Kidney epithelial cell (primary cell): ENCODE results near the gene PRIM1. TPM values are rescaled to one million over a fixed set of nuclear protein-coding genes. Genes with fewer than 3 reads are reported as not detected.

Experiments used
- DNase-seq: peaks from one replicate; pipeline ENCODE4 v3.0.0-alpha.2; 2010; ENCODE audit warnings: low read depth
- H3K27me3 ChIP-seq: 2 replicates; pipeline ENCODE4 v1.6.0; 2011; ENCODE audit warnings: low read length; ENCODE audit not compliant: control insufficient read depth, insufficient read depth
- H3K36me3 ChIP-seq: 2 replicates; pipeline ENCODE4 v1.5.1; 2011; ENCODE audit warnings: low read length; ENCODE audit not compliant: control insufficient read depth, insufficient read depth
- H3K4me3 ChIP-seq: 2 replicates; pipeline ENCODE4 v1.5.1; 2011; ENCODE audit warnings: low read depth, mild to moderate bottlenecking, control low read depth, low read length
- total RNA-seq: library from RNA; depleted of rRNA; stranded (reverse); fragments of >200 nt; gene quantifications from 2 replicates; pipeline ENCODE4 v1.2.3, GENCODE V29; 2015
- TF ChIP-seq, protein P1 (sequence below): IDR thresholded peaks from 2 replicates; pipeline ENCODE4 v1.5.1; 2011; ENCODE audit warnings: mild to moderate bottlenecking, moderate library complexity, low read length, control low read depth, inconsistent platforms; ENCODE audit not compliant: insufficient read depth, poor library complexity, severe bottlenecking

The PRIM1 gene
- total RNA-seq, 1 donor from 2014 or later: 4.5 TPM

DNA sequence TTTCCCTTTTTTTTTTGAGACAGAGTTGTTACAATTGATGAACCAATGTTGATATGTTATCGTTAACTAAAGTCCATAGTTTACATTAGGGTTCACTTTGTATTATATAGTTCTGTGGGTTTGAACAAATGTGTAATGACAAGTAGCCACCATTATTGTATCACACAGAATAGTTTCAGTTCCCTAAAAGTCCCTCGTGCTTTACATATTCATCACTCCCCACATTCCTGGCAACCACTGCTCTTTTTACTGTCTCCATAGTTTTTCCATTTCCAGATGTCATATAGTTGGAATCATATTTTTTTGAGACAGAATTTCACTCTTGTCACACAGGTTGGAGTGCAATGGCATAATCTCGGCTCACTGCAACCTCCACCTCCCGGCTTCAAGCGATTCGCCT is 23.5 kb upstream of the PRIM1 start:
- H3K36me3 ChIP-seq: no peaks in the 10 kb centered on the region
- H3K4me3 ChIP-seq: no peak overlapping the region
- TF ChIP-seq, protein P1, sequence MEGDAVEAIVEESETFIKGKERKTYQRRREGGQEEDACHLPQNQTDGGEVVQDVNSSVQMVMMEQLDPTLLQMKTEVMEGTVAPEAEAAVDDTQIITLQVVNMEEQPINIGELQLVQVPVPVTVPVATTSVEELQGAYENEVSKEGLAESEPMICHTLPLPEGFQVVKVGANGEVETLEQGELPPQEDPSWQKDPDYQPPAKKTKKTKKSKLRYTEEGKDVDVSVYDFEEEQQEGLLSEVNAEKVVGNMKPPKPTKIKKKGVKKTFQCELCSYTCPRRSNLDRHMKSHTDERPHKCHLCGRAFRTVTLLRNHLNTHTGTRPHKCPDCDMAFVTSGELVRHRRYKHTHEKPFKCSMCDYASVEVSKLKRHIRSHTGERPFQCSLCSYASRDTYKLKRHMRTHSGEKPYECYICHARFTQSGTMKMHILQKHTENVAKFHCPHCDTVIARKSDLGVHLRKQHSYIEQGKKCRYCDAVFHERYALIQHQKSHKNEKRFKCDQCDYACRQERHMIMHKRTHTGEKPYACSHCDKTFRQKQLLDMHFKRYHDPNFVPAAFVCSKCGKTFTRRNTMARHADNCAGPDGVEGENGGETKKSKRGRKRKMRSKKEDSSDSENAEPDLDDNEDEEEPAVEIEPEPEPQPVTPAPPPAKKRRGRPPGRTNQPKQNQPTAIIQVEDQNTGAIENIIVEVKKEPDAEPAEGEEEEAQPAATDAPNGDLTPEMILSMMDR: no peak
- no peak for DNase-seq
- H3K27me3 ChIP-seq: no peaks in the 10 kb centered on the region

DNA sequence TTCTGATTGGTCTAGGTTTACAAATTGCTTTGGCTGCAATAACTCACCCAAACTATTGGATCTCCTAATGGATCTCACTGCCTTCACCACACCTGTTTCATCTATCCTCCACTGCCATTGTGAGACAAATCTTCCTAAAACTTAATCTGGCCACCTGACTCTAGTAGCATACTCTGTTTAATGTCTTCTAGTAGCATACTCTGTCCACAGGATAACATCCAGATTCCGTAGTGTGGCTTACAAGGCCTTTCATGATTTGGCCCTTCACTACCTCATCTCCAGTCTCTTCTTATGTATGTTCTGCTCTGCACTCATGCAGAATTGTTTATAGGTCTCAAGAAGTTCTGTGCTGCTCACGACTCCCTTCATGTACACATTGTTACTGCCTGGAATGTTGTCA is 21.0 kb upstream of the PRIM1 start:
- TF ChIP-seq, protein P1: no peak
- no peaks in the 10 kb centered on the region for H3K27me3 ChIP-seq
- no peak for DNase-seq
- H3K4me3 ChIP-seq: no peak overlapping the region
- H3K36me3 ChIP-seq: no peaks in the 10 kb centered on the region

DNA sequence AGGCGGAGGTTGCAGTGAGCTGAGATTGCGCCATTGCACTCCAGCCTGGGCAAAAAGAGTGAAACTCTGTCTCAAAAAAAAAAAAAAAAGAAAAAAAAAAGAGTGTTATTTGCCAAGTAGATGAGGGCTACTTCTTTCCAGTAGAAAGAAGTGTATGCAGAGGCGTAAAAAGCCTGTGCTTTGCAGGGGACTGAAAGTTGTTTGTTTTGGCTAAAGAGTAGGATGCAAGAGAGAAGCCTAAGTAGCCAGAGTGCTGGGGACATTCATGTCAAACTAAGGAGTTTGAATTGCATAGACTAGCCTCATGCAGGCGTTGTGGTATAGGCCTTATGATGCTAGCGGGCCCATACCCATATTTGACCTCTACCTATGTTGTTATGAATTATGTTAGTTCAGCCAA is 20.5 kb upstream of the PRIM1 start:
- H3K4me3 ChIP-seq: no peak overlapping the region
- no peaks in the 10 kb centered on the region for H3K27me3 ChIP-seq
- H3K36me3 ChIP-seq: no peaks in the 10 kb centered on the region
- DNase-seq: no peak
- TF ChIP-seq, protein P1: no peak

DNA sequence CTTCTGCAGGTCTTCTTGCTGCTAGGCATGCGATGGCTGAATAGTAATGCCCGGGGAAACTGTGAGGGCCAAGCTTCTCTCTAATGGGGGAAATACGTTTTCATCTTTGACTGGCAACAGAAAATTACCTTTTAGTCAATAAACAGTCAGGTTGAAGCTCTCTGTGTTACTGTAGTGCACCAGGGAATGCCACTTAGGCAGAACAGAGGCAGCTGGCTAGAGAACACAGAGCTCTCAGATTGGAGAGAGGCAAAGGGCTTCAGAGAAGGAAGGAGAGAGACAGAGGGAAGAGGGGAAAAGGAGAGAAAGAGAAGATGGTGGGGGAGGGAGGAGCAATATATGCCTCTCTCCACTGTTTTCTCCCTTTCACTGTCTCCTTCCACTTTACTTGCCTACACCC is 17.7 kb upstream of the PRIM1 start:
- H3K36me3 ChIP-seq: no peaks in the 10 kb centered on the region
- TF ChIP-seq, protein P1: no peak
- no peak overlapping the region for H3K4me3 ChIP-seq
- DNase-seq: no peak
- no peaks in the 10 kb centered on the region for H3K27me3 ChIP-seq

DNA sequence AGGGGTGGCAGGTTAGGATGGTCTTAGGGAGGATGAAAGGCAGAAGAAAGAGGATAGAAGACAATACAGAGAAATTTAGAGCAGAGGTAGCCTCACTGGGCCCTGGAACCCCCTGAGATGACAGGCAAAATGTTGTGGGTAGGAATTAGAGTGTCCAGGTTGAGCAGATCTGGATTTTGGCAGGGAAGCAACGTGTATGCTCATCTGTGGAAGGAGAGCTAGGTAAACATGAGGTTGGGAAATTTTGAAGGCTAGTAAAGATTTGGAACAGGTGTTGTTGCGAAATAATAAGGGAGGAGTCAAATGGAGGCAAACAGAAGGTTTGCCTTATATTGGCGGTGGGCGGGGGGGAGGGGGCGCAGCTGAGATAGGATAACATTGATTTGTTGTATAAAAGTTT is 16.3 kb upstream of the PRIM1 start:
- TF ChIP-seq, protein P1: no peak
- Histone ChIP-seq H3K36me3 (no peaks in the 10 kb centered on the region), H3K4me3 (no peak overlapping the region), H3K27me3 (no peaks in the 10 kb centered on the region)
- no peak for DNase-seq

DNA sequence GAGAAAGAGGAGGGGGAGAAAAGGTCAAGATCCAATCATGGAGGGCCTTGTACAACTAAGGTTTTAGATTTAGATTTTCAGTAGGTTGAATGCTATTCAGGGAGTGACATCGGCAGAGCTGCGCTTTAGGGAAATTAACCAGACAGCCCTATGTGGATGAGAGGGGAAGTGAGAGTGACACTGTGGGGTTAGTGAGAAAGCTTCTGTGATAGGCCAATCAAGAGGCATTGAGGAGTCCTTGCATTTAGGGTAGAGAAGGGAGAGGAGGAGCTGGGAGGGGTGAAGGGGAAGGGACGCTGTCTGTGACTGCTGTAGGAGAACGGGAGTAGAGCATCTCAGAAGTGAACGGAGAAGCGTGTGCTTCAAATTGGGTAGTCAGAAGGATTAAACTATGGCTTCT is 14.4 kb upstream of the PRIM1 start:
- TF ChIP-seq, protein P1: no peak
- no peak for DNase-seq
- H3K27me3 ChIP-seq: no peaks in the 10 kb centered on the region
- H3K4me3 ChIP-seq: no peak overlapping the region
- H3K36me3 ChIP-seq: no peaks in the 10 kb centered on the region
